Fibroblast of skin of left biceps (primary cell): ENCODE data around the gene IGF2R.
"Not testable (repeated sequence)": the region's sequence is repeated elsewhere in the genome, so short reads cannot be mapped to it uniquely, and the experiment has no call there.

Experiments used
- DNase-seq, 2 experiments: peaks; one replicate each; pipeline ENCODE4 v3.0.0-alpha.2; 2013; ENCODE audit warnings: low read depth in 2 of 2

Gene IGF2R

DNA sequence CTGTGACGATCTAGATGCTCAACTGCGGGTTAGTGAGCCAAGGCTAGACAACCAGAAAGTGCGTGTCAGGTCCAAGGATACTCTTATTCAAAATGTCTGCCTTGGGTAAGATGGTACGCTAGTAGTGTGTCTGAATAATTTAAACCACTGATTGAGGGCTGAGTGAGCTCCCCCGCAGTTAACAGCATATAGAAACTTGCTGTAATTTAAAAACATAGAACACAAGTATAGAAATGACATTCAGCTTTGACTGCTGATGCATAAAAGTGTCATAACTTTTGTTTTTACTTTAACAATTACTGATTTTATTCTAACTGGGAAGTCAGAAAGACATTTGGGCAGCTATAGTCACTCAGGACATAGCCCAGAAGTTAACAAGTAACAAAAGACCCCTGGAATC lies 107.1 kb downstream of the IGF2R start:
- no peak for DNase-seq

DNA sequence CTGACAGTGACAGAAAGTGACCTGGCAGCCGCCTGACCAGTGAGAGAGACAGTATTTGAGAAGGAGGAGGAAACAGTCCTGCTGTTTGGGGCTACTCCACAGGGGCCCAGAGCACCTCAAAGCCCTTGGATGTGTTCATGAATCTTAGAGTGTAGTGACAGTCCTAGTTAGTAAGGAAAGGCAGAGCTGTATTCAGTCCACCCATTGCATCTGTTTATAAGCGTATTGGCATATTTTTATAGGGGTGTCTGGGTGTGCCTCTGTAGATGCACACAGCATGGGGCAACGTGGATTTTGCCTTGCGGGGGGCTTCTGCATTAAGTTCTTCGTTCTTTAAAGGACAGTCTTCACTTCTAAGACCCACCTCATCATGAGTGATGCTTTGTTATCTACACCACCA lies 108.1 kb downstream of the IGF2R start:
- DNase-seq = no peak

DNA sequence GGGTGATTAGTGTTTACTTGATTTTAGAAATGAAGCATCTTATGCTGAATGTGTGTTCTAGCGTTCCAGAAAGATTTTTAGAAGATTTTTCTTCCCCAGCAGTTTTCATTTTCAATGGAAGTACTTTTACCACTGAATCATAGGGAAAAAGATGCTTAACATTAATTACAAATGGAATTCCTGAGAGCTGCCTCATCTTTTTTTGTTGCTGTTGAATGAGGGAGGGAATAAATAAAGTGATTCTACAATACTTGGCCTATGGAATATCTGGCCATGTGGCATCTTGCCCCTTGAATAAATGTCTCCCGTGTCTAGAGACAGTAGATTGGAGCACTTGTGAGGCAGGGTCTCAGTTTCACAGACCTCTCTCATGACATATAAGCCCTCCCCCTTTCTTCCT lies 108.6 kb downstream of the IGF2R start:
- peak; percentile 6 to 13 for DNase-seq

DNA sequence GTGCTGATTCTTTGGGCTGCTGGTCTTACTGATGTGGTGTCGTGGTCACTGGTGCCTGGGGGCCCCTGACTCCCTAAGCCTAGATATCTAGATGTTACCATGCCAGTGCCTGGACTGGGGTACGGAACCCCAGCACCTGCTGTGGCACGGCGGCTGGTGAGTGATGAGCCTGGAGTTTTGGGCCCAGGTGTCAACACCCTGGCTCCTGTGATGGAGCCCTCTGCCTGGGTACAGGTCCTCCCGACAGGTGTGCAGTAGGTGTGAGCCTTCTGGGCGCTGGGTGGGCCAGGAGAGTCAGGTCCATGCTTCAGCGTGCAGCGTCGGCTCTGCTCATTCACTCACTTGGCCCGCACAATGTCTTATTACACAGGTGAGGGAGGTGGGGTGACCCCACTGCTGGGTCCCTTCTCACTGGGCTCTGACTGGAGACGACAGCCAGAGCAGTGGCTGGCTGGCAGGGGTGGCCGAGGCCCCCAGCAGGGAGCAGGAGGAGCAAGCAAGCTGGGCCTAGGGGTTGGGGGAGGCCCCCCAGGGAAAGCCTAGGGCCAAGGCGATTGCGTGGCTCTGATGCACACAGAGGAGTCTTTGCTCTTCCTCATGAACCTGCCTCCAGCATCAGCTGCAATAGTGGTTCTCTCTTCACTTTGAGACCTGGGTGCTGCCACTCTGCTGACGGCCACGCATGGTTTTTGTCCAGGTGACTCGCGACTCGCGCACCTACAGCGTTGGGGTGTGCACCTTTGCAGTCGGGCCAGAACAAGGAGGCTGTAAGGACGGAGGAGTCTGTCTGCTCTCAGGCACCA lies 110.2 kb downstream of the IGF2R start:
- DNase-seq = no peak

DNA sequence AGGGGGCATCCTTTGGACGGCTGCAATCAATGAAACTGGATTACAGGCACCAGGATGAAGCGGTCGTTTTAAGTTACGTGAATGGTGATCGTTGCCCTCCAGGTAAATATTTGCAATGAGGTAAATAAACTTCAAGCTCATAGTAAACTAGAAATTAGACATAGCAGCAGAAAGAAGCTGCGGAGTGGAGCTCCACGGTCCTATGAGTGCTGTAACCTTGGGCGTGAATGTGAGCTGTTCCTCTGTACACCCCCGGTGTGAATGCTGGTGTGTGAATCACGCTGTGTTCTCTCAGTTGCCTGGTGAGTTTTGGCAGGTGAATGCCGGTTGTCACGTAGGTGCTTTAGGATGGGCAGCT lies 110.8 kb downstream of the IGF2R start:
- DNase-seq = no peak

DNA sequence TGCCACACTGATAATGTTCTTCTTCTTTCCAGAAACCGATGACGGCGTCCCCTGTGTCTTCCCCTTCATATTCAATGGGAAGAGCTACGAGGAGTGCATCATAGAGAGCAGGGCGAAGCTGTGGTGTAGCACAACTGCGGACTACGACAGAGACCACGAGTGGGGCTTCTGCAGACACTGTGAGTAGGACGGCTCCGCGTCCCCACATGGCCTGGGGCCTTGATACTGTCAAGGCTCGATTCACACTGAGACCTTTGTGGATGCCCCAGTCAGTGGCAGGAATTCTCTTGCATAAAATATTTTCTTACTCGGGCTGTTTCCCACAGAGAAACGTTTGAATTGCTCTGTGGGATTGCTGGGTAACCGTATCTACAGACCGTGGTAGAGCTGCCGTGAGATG lies 111.2 kb downstream of the IGF2R start:
- DNase-seq = no peak

DNA sequence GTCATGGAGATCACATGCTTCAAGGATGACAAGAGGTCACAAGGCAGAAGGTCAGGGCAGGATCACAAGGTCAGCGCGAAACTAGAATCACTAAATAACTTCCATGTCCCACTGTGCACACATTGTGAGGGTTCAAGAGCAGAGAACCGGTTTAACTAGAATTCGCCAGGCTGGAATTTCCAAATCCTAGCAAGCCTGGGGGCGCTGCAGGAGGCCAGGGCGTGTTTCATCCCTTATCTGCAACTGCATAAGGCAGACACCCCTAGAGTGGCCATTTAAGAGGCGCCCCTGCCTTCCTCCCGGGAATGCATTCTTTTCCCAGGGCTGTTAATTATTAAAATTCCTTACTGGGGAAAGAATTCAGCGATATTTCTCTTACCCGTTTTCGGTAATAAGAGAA lies 112.5 kb downstream of the IGF2R start:
- DNase-seq = no peak

DNA sequence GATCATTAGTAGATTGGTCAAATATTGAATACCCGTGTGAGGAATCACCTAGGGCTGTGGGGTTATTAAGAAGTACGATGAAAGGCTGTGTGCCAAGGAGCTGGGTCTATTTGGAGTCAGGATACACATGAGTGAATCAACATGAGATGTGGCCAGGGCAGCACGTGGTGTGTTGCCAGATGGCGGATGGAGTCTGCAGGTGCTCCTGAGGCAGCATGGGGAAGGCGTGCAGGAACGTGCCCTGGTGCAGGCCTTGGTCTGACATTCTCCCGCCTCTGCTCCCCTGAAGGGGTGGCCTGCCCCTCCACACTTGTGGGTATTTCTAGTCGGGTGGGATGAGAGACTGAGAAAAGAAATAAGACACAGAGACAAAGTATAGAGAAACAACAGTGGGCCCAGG lies 113.7 kb downstream of the IGF2R start:
- no peak for DNase-seq

DNA sequence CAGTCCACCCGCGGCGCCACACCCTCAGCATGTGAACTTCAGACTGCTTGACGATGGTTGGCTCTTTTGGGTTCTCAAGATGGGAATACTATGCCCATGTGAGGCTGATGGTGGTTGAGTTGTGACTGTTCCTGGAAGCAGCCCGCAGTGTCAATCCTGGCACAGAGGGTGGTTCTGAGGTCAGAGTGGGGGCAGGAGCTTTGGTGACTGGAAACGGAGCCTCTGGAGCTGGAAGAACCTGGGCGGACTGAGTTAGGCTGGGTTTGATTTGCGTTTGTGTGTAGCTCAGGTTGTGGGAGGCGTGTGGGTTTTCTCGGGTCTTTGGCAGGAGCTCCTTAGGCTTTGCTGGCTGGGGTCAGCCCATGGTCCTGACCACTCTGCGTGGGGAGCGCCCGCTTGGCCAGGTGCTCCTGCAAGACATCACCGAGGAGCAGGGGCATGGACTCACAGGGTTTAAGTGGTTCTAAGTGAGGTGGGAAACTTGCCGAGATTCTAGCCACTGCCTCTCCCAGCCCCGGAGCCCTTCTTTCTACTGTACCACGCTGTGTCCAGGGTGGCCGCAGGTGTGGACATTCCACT lies 115.4 kb downstream of the IGF2R start:
- no peak for DNase-seq

DNA sequence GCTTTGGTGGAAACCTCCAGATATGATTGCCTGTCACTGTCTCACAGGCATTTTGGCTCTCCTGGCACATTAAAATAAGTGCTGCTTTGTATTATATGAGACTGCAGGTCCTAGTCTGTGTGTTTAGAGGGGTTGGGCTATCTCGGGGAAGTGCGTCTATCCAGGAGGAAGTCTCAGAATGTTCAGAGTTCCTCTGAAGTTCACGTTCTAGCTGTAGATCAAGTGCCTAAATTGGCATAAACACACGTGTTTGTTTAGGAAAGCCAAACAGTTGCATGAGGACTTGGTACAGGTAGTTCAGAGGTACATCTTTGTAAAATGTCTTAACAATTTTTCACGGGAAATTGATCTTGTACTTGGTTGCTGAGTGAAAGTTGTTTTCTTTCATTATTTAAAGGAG lies 116.3 kb downstream of the IGF2R start:
- no peak for DNase-seq

DNA sequence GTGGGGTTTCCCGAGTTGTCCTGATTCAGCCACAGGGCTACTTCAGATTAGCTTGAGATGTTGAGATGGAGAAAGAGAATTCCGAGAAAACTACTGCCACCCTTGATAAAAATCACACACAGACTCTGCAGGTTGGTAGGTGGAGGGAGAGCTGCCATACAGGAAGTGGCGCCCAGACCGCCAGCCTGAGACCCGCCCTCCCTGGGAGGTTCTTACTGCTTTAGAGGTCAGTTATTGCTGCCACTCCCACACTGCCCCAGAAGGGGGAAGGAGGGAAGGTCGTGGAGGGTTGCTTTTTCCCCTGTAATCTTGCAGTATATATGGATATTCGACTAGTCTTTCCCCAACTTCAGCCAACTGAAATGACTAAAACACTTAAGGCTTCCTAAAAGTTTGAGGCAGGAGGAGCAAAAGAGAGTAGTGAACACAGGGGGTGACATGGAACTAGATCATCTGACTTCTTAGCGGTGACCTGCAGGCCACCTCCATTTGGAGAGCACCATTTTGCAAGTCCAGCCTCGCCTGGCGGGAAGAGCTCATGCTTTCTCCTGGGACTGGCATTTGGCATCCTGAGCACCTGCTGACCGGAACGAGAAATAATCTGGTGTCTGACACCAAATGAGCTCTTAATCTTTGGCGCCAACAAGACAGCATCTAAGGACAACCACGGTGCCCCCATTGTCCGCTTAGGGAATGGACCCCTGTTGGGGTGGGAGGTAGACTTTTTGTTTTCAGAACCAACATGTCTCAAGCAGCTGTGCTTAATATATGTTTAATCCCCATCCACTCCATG lies 117.0 kb downstream of the IGF2R start:
- DNase-seq = no peak

DNA sequence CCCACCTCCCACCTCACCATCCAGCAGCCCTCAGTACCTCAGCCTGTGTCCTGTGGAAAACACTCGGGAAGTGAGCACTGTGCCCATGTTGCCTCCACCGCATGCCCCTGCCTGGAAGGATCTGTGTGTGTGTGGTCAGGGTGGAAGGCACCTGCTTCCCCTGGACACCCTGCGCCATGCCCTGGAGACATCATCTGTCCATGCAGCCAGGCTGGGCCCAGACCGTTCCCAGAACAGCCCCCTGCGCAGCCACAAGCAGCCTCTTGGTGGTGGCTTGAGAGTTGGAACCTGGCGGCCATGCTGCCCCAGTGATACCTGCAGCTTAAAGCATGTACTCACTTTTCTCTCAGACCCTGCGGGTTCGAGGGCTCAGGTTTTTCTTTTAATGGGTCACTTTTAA lies 117.9 kb downstream of the IGF2R start:
- no peak for DNase-seq

DNA sequence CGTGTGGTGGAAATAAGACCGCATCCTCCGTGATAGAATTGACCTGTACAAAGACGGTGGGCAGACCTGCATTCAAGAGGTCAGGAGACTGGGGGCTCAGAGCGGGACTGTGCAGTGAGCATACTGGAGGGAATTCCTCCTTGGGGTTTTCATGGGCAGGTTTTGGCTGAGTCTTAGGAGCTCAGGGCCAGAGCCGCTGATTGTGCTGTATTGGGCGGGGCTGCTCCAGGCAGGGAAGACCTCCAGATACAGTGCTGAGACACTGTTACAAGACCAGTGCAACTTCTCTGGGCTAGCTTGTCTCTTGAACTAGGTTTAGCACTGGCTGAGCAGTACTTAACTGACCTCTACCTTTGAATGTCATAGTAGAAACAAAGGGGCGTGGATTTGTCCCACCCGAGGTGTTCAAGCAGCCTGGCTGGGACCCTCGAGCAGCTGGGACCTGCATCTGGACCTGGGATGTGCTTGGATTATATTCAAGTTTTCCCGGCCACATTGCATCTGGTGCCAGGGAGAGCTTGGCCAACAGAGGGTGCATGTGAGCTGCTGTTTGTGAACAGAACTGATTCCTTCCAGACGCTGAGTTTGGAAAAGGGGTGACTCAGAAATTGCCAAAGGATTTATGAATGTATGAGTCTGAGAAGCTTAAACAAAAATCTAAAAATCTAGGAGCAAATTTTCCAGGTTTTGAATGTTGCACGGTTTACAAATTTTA lies 119.3 kb downstream of the IGF2R start:
- peak; percentile 69 for DNase-seq

DNA sequence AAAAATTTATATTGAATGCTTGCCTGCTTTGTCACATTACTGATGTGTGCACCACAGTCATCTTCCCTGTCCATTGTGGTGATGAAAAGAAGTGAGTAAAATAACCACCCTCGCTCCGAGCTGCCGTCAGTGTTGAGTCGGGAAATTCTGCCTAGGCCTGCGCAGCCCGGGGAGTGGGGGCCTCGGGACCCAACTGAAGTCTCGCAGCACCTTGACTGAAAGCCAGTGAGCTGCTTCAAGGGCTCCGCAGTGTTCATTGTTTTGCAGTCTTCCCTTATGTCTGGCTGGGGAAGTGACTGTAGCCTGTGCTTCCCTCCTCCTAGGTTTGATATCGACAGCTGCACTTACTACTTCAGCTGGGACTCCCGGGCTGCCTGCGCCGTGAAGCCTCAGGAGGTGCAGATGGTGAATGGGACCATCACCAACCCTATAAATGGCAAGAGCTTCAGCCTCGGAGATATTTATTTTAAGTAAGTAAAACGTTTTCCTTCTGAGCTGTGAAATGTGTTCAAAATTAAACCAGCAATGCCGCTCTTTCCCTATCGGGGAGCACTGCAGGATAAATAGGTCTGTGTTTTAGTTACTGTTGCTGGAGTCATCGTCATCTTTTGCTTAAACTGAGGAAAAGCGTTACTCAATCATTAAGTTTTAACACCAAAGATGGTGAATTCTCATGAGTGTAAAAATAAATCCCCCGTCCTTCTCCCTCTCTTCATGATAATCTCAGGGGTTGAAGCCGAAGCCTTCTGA lies 120.1 kb downstream of the IGF2R start:
- DNase-seq = no peak

DNA sequence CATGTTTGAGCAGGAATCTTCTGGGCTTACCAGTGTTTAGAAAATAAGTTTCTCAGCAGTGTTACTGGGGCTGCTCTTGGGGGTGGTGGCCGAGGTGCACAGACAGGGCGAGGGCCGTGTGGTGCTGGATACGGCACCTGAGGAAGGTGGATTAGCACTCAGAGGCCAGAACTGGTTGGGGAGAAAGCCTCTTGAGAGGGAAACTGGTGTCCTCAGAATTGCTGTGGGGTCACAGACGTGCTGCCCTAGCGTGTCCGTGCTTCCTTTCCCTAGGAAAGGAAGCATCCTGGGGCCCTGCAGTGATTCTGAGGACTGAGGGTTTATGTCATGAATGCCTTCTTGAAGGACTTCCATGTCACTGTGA lies 120.6 kb downstream of the IGF2R start:
- DNase-seq = no peak

DNA sequence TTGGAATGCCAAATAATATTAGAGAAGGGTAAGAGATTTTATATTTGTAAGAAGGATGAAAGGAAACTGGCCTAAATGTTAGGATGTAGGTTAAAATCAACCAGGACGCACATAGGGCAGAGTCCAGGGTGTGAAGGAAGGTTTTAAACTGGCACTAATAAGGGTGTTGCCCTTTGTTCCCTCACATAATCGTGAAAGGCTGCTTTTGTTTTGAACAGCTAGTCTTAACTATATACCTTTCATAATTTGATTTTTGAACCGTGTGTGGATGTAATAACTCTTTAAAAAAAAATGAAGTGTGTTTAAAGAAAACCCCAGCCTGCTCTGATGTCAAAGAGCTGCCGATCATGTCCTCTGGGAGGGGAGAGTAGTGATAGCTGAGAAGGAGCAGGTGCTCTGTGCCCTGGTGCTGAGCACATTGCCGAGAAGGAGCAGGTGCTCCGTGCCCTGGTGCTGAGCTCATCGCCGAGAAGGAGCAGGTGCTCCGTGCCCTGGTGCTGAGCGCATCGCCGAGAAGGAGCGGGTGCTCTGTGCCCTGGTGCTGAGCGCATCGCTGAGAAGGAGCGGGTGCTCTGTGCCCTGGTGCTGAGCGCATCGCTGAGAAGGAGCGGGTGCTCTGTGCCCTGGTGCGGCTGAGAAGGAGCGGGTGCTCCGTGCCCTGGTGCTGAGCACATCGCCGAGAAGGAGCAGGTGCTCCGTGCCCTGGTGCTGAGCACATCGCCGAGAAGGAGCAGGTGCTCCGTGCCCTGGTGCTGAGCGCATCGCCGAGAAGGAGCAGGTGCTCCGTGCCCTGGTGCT lies 121.8 kb downstream of the IGF2R start:
- DNase-seq = not testable (repeated sequence)

DNA sequence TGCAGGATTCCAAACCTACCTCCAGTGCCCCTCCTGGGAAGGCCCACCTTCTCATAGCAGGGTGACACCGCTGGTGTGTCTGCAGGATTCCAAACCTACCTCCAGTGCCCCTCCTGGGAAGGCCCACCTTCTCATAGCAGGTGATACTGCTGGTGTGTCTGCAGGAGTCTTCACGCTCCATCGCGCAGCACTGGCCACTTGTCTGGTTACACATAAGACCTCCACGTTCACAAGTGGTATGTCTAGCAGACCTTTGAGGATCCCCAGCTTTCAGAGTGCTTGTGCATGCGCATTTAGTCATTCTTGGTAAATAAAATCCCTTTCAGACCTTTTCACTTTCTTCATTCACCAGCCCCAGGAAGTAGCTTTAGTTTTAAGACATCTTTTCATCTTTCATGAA lies 123.3 kb downstream of the IGF2R start:
- DNase-seq = not testable (repeated sequence)

DNA sequence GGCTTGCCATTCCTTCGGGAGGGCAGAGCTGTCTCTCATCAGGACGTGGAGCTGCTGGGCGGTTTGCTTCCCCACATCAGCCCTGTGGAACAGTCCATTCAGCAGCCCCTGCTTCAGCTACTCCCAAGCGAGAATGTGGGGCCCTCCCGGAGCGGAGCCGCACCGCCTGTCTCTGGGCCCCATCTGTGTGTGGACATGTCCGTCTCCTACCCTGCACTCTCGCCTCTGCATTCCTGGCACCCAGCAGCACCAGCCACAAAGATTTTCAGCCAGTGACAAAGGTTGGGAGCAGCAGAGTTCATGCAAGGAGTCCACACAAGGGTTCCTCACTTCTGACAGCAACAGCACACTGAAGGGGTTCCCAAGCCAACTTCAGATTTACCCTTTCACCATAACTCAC lies 123.7 kb downstream of the IGF2R start:
- DNase-seq = no peak

DNA sequence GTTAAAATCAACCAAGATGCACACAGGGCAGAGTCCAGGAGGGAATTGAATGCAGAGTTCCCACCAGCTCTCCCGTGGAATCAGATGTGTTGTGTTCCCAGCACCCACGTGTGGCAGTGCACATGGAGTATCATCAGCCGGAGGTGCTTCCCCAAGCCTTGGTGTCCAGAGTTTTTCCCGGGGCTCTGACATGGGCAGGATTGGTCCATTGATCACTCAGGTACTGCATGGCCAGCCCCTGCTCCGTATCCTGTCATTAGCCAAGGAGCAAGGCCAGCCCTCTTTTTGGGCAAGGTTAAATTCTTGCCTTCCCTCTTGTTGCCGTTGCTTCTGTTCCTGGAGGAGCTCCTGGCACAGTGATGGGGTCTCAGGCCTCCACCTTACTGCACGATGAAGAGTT lies 124.2 kb downstream of the IGF2R start:
- no peak for DNase-seq

DNA sequence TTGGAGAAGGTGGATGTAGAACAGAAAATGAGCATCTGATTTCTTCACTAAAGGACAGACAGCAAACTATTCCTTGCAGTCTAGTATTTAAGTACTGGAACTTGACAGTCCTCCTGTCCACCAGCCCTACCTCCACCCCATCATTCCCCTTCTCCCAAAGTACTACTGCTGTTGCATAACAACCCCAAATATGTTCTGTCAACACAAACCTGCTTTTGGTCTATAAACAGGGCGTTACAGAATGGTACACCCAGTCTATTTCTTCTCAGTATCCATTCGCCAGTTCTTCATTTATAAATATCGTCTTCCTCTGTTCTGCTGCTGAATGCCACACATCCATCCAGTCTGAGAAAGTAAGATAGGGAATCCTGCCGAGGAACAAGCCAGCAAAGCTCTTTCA lies 125.1 kb downstream of the IGF2R start:
- no peak for DNase-seq
